HG03575 (cell line): ENCODE data around the gene EPYC.

ENCODE experiments used
- ATAC-seq: cut with Tn5 transposase; IDR thresholded peaks from one replicate; pipeline ENCODE4 v1.9.1; 2021; ENCODE audit not compliant: unreplicated experiment, insufficient number of reproducible peaks, low FRiP score; ENCODE audit errors: extremely low read depth

Gene EPYC, protein sequence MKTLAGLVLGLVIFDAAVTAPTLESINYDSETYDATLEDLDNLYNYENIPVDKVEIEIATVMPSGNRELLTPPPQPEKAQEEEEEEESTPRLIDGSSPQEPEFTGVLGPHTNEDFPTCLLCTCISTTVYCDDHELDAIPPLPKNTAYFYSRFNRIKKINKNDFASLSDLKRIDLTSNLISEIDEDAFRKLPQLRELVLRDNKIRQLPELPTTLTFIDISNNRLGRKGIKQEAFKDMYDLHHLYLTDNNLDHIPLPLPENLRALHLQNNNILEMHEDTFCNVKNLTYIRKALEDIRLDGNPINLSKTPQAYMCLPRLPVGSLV

DNA sequence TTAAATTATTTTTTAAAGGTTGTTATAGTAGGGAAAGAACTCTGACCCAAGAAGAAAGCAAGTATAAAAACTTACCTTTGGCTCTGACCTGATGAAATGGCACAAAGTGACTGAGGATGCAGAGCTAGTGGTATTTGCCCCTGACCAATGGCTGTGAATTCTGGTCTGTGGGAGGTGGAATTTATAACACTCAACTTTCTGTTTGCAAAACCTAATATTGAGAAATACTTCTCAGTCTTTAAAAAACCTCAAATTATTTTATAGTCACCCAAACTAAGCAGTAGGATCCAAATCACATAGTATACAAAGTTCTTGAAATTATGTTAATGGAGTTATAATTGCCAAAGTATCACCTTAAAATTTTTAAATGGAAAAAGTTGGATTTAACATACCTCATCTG is at the start of gene EPYC:
Gene EPYC (minus strand): TSS at position 101 of the 400 bp plus-strand sequence. CDS start 2,407 bp downstream, outside the sequence.
- no peak for ATAC-seq

DNA sequence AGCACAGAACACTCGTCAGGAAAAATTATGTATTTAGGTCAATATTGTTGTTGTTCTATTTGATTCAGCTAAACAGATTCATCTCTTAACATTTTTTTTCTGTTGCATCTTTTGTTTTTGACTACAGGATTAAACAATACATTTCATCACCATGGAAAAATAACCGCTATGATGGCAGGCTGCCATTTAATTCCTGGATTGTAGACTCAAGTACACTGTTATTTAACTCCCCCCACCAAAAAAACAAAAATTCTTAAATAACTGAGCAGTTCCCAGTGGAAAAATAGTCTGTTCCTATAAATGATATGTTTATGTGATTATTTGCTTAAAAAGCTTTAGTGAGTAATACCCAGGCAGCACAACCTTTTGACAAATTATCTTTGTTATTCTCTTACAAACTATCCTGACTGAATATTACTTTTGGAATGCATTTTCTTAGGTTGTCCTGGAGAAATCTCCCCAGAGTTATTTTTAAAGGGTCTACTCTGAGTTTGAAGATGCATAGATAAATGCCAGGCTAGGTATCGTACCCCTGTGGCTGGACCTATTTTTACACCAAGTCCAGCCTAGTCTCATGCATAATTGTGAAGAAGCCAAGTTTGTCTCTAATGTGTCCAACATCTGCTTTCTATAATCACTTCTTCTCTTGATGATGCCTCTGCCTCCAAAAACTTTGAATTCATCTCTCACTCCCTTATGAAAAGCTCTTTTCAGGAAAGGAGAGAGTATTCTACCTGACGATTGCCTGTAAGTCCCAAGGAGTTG is 49.4 kb upstream of the EPYC start:
- ATAC-seq, result no peak

DNA sequence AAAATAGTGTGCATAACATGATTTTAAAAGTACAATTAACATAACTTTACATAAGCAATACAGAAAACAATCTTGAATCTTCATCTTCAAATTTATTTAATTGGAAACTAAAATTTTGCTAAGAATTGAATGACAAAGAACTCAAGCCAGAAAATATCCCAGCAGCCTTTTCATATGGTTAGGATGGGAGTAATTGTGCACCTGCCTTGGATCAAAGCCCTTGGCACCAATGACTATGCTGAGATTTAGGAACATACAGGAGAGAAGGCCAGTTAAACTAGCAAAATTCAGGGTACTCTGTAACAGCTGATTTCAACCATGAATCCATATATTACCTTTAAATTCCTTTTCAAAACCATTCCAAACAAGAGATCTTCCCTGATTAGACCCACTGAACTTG is 47.3 kb upstream of the EPYC start:
- no peak for ATAC-seq

DNA sequence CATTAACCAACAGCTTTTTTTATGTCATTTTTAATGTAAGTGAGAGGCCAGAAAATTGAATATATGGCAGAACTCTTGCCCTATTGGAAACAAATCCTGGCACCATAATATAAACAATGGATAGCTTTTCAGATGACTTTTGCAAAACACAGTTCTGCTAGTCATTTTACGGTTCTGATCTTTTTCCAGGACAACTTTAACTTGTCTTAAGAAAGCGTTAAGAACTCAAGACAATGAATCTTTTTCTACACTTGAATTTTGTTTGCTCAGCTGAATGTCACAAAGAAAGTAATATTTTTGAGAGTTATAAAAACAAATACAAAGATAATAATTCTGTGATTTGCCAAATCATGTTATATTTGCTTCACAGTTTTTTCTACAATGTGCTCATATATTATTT is 39.8 kb upstream of the EPYC start:
- ATAC-seq, result no peak

DNA sequence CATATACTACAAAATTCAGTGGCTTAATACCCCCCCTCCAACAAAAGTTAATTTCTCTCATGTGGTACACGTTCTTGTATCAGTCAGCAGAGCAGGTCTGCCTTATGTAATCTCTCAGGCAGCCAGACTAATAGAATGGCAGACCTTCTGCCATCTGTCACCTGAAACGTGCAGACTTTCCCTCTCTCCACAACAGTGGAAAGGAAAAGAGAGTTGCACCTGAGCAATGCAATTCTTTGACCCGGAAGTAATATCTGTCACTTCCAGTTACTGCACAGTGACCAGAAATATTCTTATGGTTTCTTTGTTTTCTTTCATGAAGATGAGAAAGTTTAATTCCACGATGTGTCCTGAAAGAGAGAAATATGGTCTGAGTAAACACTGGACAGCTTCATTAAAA is 38.6 kb upstream of the EPYC start:
- ATAC-seq, result no peak

DNA sequence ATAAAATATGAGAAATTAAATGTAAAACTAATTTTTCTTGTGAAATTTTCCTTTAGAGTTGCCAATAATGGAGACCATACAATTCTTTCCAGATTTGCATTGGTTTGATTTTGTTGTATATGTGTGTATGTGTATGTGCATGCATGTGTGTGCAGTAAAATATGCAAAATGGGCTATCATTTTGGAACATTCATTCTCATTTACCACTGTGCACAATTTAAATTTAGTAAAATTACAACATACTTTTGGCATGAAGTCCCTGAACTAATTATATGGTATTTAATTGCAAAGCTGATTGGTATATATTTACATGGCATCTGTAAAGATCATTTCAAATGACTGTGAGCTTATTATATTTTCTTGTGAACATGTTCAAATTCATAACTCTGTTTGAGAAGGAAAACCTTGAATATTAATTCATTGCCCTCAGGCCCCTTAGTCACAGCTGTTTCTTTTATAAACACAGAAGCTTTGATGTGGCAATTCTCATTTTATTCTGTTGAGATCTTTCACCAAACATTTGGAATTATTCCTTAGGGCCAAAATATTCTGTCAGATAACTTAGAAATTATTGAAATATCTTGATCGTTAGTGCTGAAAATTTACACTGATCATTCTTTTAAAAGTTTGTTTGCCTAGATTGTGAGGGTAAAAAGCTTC is 35.5 kb upstream of the EPYC start:
- no peak for ATAC-seq

DNA sequence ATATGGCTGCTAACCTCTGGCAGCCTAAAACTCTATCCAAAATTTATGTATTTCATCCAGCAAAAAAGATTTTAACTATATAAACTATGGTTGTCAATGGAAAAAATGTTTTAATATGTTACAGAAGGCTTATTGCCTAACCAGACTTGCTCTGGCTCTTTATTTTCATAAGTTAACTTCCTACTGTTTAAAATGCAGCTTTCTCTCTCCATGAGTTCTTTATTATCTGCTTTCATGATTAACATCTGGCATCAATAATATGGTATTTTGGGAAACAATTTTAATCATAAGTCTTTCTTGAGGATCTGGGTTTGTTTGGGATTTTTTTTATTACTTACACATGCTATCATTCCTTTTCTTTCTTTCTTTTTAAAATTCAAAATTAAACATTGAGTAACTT is 32.5 kb upstream of the EPYC start:
- no peak for ATAC-seq

DNA sequence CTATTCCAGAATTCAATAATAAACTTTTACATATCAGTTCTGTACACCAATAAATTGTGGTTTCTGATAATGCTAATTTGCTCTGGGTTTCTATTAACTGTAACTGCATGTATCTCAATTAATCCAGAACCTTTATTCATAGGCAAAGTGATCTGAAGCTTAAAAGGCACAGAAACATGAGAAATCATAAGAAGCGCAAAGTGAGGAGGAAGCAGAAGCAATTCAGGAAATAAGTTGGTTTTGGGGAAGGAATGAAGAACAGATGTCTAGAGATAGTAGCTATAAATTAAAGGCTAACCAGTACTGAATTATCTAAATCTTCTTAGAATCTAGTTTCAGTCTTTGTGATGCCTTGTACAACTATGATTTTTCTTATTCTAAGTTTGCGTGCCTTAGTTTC is 28.5 kb upstream of the EPYC start:
- no peak for ATAC-seq

DNA sequence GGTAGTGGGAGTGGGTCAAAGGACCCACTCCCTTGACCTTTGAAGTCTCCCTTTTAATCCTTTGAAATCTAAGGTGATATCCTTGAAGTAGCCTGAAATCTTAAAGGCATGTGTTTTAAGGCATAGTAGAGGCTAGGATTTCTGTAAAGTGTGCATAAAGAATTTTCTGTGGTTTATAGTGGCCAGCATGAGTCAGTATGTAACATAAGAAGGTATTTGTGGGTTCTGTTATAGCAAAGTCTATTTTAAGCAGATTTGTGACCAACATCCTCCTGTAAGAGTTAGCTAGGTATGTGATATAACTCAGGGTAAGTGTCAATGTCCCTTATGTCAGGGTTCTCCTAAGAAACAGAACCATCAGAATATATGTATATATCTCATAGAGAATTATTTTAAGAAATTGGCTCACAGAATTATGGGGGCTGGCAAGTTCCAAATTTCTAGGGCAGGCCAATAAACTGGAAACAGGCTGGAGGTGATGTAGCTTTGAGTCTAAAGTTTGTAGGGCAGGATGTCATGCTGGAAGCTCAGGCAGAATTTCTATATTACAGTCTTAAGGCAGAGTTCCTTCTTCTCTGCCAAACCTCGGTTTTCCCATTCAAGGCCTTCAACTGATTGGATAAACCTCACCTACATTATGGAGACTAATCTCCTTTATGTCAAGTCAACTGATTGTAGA is 18.7 kb upstream of the EPYC start:
- ATAC-seq, result peak; percentile 73

DNA sequence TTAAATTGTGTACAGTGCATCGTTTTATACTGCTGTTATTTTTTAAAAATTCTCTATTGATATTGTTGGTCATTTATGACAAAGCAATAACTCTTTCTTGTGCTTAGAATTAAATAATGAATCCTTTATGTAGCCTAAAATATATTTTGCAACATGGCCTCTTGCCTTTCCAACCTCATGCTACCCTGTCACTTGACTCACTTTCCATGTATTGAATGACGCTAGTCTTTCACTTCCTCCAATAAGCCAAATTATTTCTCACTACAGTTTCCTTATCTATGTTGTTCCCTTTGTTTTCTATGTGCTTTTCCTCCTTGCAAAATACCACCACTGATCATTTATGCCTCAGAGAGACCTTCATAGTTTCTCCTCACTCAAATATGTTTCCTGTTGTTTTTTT is 16.3 kb upstream of the EPYC start:
- no peak for ATAC-seq

DNA sequence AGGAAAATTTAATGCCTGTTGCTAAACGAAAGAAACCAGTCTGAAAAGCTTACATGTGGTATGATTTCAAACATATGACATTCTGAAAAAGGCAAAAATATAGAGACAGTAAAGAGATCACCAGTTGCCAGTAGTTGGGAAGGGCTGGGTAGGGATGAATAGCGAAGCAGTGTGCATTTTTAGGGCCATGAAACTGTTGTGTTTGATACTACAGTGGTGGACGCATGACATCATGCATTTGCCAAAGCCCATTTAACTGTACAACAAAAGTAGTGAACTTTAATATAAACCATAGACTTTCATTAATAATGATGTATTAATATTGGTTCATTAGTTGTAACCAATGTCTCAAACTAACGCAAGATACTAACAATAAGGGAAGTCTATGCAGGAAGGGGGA is 14.7 kb upstream of the EPYC start:
- ATAC-seq, result no peak

DNA sequence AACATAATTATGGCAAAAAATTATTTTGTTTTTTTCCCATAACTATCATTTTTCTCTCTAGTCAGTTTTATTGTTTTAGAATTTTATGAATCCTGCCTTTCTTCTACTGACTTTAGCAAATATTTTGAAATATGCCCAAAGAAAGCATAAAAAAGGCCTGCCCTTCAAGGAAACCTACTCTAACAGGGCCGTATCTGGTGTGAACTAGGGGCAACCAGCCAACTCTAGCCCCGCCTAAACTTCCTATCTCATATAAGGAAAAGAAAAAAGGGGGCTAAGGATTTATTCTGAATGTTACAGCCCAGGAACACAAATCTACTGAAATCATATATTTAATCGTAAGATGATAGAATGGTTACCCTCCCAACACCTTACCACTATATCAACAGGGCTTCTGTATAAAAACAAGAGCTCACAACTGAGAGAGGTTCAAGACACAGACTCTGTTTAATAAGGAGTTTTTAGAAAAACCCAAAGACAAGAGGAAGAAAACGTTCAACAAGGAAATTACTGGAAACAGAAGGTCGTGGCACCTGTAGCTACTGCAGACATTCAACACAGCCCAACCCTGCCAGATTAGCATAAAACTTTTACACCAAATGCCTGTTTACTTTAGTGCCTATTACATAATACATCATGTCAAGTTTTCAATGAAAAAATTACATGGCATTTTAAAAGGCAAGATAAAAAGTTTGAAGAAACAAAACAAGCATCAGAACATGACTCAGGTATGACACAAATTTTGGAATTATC is 12.9 kb upstream of the EPYC start:
- ATAC-seq, result no peak

DNA sequence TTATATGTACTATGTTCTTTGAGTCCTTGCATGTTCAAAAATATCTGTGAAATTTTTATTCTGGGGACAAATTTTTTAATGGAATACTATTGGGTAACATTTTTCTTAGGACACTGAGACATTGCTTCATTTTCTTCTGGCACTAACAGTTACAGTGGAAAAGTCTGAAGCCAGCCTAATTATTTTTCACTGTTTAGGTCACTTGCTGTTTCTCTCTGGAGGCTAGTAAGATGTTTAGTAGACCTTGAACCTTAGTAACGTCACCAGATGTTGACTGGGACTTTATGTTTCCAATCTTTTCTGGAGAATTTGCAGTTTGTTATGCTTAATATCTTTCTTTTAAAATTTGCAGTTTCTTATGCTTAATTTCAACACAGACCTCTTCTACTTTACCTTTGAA is 12.3 kb upstream of the EPYC start:
- no peak for ATAC-seq

DNA sequence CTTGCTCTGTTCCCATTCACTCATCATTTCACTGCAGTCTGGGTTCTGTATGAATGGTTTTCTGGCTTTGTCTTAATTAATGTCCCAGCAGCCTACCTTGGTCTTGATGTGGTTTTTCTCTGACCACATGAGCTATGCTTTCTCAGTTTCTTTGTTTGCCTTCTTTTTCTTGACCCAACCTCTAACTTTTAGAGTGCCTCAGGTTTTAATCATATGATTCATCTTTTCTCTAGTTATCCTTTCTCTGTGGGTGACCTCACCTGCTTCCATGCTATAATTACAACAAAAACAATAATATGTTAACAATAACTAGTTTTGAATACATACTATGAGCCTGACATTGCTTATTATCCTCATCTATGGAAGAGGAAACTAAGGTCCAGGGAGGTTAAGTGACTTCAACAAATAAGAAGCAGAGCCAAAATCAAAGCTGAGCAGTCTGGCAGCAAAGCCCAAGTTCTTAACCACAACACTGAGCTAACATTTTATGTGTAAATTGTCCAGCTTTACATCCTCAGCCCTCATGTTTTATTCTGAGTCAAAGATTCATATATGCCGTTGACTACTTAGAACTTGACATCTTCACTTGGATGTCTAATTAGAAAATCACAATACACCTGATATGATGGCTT is 4.7 kb upstream of the EPYC start:
- peak; percentile 90 for ATAC-seq

DNA sequence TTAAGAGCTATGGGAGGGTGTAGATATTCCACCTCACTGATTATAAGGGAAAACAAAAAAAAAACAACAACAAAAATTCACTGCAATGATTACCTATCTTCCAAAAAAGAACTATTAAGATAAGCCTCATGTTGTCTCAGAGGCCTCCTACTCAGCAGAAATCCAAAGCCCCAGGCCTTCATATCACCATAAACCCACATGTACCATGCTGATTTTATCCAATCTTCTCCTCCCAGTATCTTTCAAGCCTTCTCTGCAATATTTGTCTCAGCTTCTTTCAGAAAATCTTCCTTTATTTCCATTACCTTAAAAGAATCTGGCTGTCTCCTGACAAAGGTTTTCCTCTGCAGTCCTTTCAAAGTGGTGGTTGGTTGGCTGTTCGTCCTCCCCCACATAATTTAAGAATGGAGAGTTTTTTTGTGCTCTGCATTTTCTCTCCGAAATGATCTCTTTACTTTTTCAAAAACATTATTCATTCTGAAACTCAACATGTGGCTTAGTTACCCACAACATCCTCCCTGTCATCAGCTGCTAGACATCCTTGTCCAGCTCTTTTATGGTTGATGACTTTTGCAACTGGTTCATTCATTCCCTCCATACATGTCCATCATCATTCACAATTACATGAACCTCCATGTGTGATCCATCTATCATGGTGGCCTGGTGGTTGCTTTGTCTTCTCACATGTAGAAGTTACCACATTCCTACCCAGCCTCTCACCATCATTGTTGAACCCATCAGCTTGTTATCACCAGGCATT is 2.9 kb upstream of the EPYC start:
- ATAC-seq, result peak; percentile 69

DNA sequence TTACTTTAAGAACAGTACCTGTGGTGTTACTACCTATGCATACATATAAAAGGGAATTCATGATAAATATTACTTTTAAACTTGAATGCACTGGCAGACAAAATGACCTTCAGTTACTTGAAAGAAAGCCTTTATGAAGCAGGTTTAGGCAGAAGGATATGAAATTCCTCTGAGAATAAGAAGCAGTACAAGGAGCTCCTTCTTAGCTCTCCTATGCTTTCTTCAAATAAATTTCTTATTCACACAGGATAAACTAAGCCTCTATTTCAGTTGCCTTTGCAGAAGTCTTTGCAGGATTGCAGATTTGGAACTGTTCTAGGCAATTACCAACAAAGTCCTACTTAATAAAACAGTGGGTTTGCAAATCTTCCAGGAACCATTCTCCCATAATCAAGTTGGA is 1.0 kb downstream of the EPYC start:
- ATAC-seq, result no peak

DNA sequence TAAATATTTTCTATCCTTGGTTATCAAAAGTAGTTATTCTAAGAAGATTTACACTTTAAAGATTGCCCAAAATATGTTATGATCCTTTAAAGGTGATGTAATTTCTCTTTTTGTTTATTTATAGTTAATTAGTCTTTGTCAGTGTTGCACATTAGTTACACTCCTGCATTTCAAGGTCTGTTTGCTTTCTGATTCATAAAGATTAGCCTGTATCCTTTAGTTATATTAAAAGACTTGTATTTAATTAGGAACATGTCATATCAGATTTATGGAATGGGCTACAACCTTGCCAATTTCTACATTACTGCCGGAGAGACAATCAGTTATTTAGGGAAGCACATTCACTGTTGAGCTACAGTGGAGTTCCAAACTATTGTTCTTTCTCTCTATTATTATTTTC is 3.5 kb downstream of the EPYC start:
- no peak for ATAC-seq

DNA sequence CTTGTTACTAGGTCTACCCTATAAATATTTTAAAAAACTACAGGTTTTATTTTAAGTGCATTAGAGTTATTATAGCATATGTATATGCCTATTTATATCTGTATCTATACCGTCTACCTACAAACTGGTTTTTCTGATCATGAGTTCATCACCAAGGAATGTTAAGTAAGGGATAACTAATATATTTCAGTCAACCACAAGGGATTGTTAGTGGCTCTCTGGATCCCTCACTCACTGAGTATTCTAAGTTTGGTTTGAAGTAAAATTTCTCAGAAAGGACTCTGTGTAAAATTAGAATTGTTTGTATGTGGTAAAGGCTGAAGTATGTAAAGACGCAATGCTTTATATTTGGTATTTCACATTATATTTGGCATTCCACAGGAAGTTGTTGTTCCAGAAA is 4.8 kb downstream of the EPYC start:
- no peak for ATAC-seq
